SIG-M5 (cell line): Measurements from ENCODE around the gene MDH2.
"Not testable (repeated sequence)": the region's sequence is repeated elsewhere in the genome, so short reads cannot be mapped to it uniquely, and the experiment has no call there.

Experiments used
- DNase-seq: peaks from one replicate; lab custom pipeline; 2025; lab: John Stamatoyannopoulos, UW

Gene MDH2

GRCh38 chr7:76047811-76048667, at the start of gene MDH2, which contains the start of gene STYXL1:
MDH2 (plus strand) TSS chr7:76048106; CDS start chr7:76048161, 55 bp downstream.
STYXL1 (minus strand) TSS chr7:76048000; CDS start chr7:76030523, 17,477 bp downstream.
- DNase-seq, result peak; percentile 48

- DNase-seq, result no peak
These were observed 47.3 kb upstream of the MDH2 start for GRCh38 chr7:76000566-76000965.

GRCh38 chr7:76002139-76002538, 45.8 kb upstream of the MDH2 start:
- no peak for DNase-seq

- DNase-seq, result no peak
These were observed 45.1 kb upstream of the MDH2 start for GRCh38 chr7:76002822-76003221.

- DNase-seq, result no peak
These were observed 44.6 kb upstream of the MDH2 start for GRCh38 chr7:76003351-76003750.

- not testable (repeated sequence) for DNase-seq
These were observed 42.9 kb upstream of the MDH2 start for GRCh38 chr7:76005004-76005403.

- DNase-seq, result no peak
These were observed 39.7 kb upstream of the MDH2 start for GRCh38 chr7:76008156-76008687.

GRCh38 chr7:76009672-76010600, 38.0 kb upstream of the MDH2 start:
- no peak for DNase-seq

- no peak for DNase-seq
These were observed 36.5 kb upstream of the MDH2 start for GRCh38 chr7:76011442-76011861.

GRCh38 chr7:76016191-76016947, 31.5 kb upstream of the MDH2 start:
- DNase-seq, result no peak

- DNase-seq, result not testable (repeated sequence)
These were observed 29.4 kb upstream of the MDH2 start for GRCh38 chr7:76018520-76018919.

- no peak for DNase-seq
These were observed 27.7 kb upstream of the MDH2 start for GRCh38 chr7:76020031-76020714.

- DNase-seq, result no peak
These were observed 25.7 kb upstream of the MDH2 start for GRCh38 chr7:76022026-76022780.

GRCh38 chr7:76023002-76023401, 24.9 kb upstream of the MDH2 start:
- peak; percentile 31 for DNase-seq

GRCh38 chr7:76029682-76030081, 18.2 kb upstream of the MDH2 start:
- DNase-seq, result not testable (repeated sequence)

- no peak for DNase-seq
These were observed 15.9 kb upstream of the MDH2 start for GRCh38 chr7:76031964-76032363.

- DNase-seq, result no peak
These were observed 10.6 kb upstream of the MDH2 start for GRCh38 chr7:76037310-76037709.

- no peak for DNase-seq
These were observed 7.8 kb upstream of the MDH2 start for GRCh38 chr7:76040126-76040525.

GRCh38 chr7:76044375-76044865, 3.5 kb upstream of the MDH2 start:
- no peak for DNase-seq

- no peak for DNase-seq
These were observed 548 bp upstream of the MDH2 start for GRCh38 chr7:76047305-76047810.
